Stimulated activated CD8-positive, alpha-beta memory T cell treated with anti-CD3 and anti-CD28 coated beads, Interleukin-4, amount 100 ng/mL, for 1 hour (primary cell): ENCODE measurements around the gene PGRMC2.
"Not testable (repeated sequence)": the region's sequence is repeated elsewhere in the genome, so short reads cannot be mapped to it uniquely, and the experiment has no call there.

Experiments used
- DNase-seq, 2 donors: peaks; one replicate each; pipeline ENCODE4 v3.0.0-alpha.2; 2020; ENCODE audit warnings: low read depth in 2 of 2, low spot score in 1 of 2

PGRMC2 gene

GRCh38 chr4:128271551-128271950 is 16.1 kb downstream of the PGRMC2 start:
- no peak for DNase-seq

- DNase-seq: no peak
These were observed 18.6 kb downstream of the PGRMC2 start for GRCh38 chr4:128268970-128269369.

GRCh38 chr4:128267745-128268144 is 19.9 kb downstream of the PGRMC2 start:
- DNase-seq: no peak

- DNase-seq: not testable (repeated sequence)
These were observed 20.4 kb downstream of the PGRMC2 start for GRCh38 chr4:128267171-128267570.

GRCh38 chr4:128265550-128265949 is 22.1 kb downstream of the PGRMC2 start:
- not testable (repeated sequence) for DNase-seq

- DNase-seq: not testable (repeated sequence)
These were observed 27.7 kb downstream of the PGRMC2 start for GRCh38 chr4:128259889-128260288.

- DNase-seq: not testable (repeated sequence)
These were observed 29.4 kb downstream of the PGRMC2 start for GRCh38 chr4:128258166-128258565.

- no peak for DNase-seq
These were observed 31.1 kb downstream of the PGRMC2 start for GRCh38 chr4:128256539-128256938.

- DNase-seq: no peak
These were observed 31.7 kb downstream of the PGRMC2 start for GRCh38 chr4:128255906-128256305.

- DNase-seq: no peak
These were observed 37.6 kb downstream of the PGRMC2 start for GRCh38 chr4:128249787-128250668.

- no peak for DNase-seq
These were observed 39.7 kb downstream of the PGRMC2 start for GRCh38 chr4:128247906-128248305.

GRCh38 chr4:128245391-128245790 is 42.2 kb downstream of the PGRMC2 start:
- not testable (repeated sequence) for DNase-seq

- DNase-seq: no peak
These were observed 43.2 kb downstream of the PGRMC2 start for GRCh38 chr4:128244379-128244778.

GRCh38 chr4:128242601-128243000 is 45.0 kb downstream of the PGRMC2 start:
- no peak for DNase-seq

- no peak for DNase-seq
These were observed 45.6 kb downstream of the PGRMC2 start for GRCh38 chr4:128241981-128242380.

GRCh38 chr4:128241425-128241913 is 46.1 kb downstream of the PGRMC2 start:
- no peak for DNase-seq

GRCh38 chr4:128241019-128241418 is 46.6 kb downstream of the PGRMC2 start:
- DNase-seq: no peak

- no peak for DNase-seq
These were observed 52.8 kb downstream of the PGRMC2 start for GRCh38 chr4:128234836-128235235.

- DNase-seq: no peak
These were observed 54.9 kb downstream of the PGRMC2 start for GRCh38 chr4:128232719-128233118.

- DNase-seq: no peak
These were observed 58.5 kb downstream of the PGRMC2 start for GRCh38 chr4:128228845-128229795.

- DNase-seq: no peak
These were observed 59.5 kb downstream of the PGRMC2 start for GRCh38 chr4:128227991-128228571.
